Thyroid gland (tissue), 4 donors: ENCODE data around the gene PALLD.

Experiments used
- CTCF ChIP-seq, 6 experiments: fragments of 200-600 bp in 3 of 6; fragments of 450-650 bp in 3 of 6; sonication (generic) in 3 of 6; IDR thresholded peaks; one replicate each; pipeline ENCODE4 v1.5.1; 2016 to 2019; ENCODE audit warnings: antibody characterized with exemption in 6 of 6, mild to moderate bottlenecking in 2 of 6, inconsistent platforms in 1 of 6, moderate library complexity in 1 of 6
- POLR2A ChIP-seq, 2 donors: fragments of 450-650 bp; IDR thresholded peaks; one replicate each; pipeline ENCODE4 v1.6.1; 2017; ENCODE audit warnings: antibody characterized with exemption in 2 of 2, mild to moderate bottlenecking in 2 of 2, moderate library complexity in 1 of 2

DNA sequence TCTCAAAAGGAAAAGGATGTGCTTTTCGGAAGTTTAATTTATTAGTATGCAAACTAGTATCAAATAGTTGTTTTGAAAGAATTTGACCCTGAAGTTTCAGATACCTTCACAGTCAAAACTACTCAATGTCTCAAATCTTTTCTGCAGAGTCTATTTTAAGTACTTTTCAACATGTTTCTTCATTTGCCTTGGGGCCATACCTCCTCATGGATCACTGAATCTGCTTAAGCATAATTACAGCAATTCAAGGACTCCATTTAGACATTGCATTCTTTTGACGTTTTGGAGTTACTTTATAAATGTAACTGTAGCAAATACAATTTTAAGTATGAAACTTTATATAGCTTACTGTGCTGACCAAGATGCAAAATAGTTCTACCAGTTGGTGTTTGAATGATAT, 25.5 kb downstream of the PALLD start:
- TF ChIP-seq CTCF (IDR thresholded peaks at IDR 0.05) (no peak), POLR2A (IDR thresholded peaks at IDR 0.05) (no peak)
